ENCODE data around the gene PCDHA5.
"Not testable (repeated sequence)": the region's sequence is repeated elsewhere in the genome, so short reads cannot be mapped to it uniquely, and the experiment has no call there.

The PCDHA5 gene

GRCh38 chr5:140827704-140828361 is 6.4 kb downstream of the PCDHA5 start, which contains the start of gene PCDHA6:
Gene PCDHA6, plus strand, starts transcription at chr5:140827960. Its CDS starts 132 bp downstream, at chr5:140828092.
- DNase-seq, result no peak

- DNase-seq, result no peak
Measured at GRCh38 chr5:140828362-140828737, 6.9 kb downstream of the PCDHA5 start.

GRCh38 chr5:140829511-140830501 is 8.4 kb downstream of the PCDHA5 start:
- DNase-seq, result not testable (repeated sequence)

GRCh38 chr5:140833993-140834392 is 12.6 kb downstream of the PCDHA5 start, which contains the start of gene PCDHA7:
Gene PCDHA7, plus strand, starts transcription at chr5:140834269. Its CDS starts 115 bp downstream, at chr5:140834384.
- no peak for DNase-seq

- DNase-seq, result not testable (repeated sequence)
Measured at GRCh38 chr5:140834439-140835008, 13.1 kb downstream of the PCDHA5 start.

GRCh38 chr5:140835622-140836510 is 14.5 kb downstream of the PCDHA5 start:
- no peak for DNase-seq

- peak; percentile 26 to 33 for DNase-seq
Measured at GRCh38 chr5:140840978-140841962, 19.9 kb downstream of the PCDHA5 start, which contains the start of gene PCDHA8. Gene PCDHA8, plus strand, starts transcription at chr5:140841187. Its CDS starts 135 bp downstream, at chr5:140841322.

- DNase-seq, result no peak
Measured at GRCh38 chr5:140842798-140843733, 21.7 kb downstream of the PCDHA5 start.

- not testable (repeated sequence) for DNase-seq
Measured at GRCh38 chr5:140848139-140849102, 27.0 kb downstream of the PCDHA5 start, which contains the start of gene PCDHA9. Gene PCDHA9, plus strand, starts transcription at chr5:140848382. Its CDS starts 114 bp downstream, at chr5:140848496.

- not testable (repeated sequence) for DNase-seq
Measured at GRCh38 chr5:140849831-140850634, 28.6 kb downstream of the PCDHA5 start.

- DNase-seq, result peak; percentile 29 to 37
Measured at GRCh38 chr5:140855772-140856674, 34.6 kb downstream of the PCDHA5 start, which contains the start of gene PCDHA10. Gene PCDHA10, plus strand, starts transcription at chr5:140855897. Its CDS starts 152 bp downstream, at chr5:140856049.

- no peak for DNase-seq
Measured at GRCh38 chr5:140857177-140857986, 36.0 kb downstream of the PCDHA5 start.

GRCh38 chr5:140857987-140858240 is 36.5 kb downstream of the PCDHA5 start:
- no peak for DNase-seq

GRCh38 chr5:140862441-140863295 is 41.3 kb downstream of the PCDHA5 start:
- DNase-seq, result no peak

Measured in AML-193 (cell line).